HL-60 (cell line): Measurements from ENCODE around the gene DIS3L2.

Source experiments
- DNase-seq, 2 experiments: peaks; one replicate each; pipeline ENCODE4 v3.0.0-alpha.2; 2010 to 2020; ENCODE audit warnings: low read depth in 1 of 2, low spot score in 1 of 2
- H3K27ac ChIP-seq: fragments of 250-450 bp; sonication (Bioruptor Pico); replicated peaks from 2 replicates; pipeline ENCODE4 v1.5.1; 2020; ENCODE audit warnings: mild to moderate bottlenecking, moderate library complexity
- H3K27me3 ChIP-seq: fragments of 250-450 bp; sonication (Bioruptor Pico); 2 replicates; pipeline ENCODE4 v1.5.1; 2021; ENCODE audit warnings: mild to moderate bottlenecking, moderate library complexity; ENCODE audit not compliant: insufficient read depth, poor library complexity, severe bottlenecking
- H3K4me3 ChIP-seq: replicated peaks from 2 replicates; pipeline ENCODE4 v1.5.1; 2011; ENCODE audit warnings: mild to moderate bottlenecking, control low read depth, low read length; ENCODE audit not compliant: insufficient read depth
- CTCF ChIP-seq: IDR thresholded peaks from one replicate; pipeline ENCODE4 v1.5.1; 2011; ENCODE audit warnings: low read length, control low read depth, inconsistent platforms; ENCODE audit not compliant: insufficient read depth
- GABPA ChIP-seq: IDR thresholded peaks from 2 replicates; pipeline ENCODE4 v1.6.1; 2012; ENCODE audit warnings: low read depth
- POLR2AphosphoS5 ChIP-seq: IDR thresholded peaks from 2 replicates; pipeline ENCODE4 v1.6.1; 2012; ENCODE audit warnings: low read depth
- REST ChIP-seq: IDR thresholded peaks from 2 replicates; pipeline ENCODE4 v1.6.1; 2012; ENCODE audit warnings: low read depth; ENCODE audit not compliant: insufficient replicate concordance
- SPI1 ChIP-seq: IDR thresholded peaks from 2 replicates; pipeline ENCODE4 v1.6.1; 2012; ENCODE audit warnings: low read depth, mild to moderate bottlenecking, borderline replicate concordance

DIS3L2 gene

GRCh38 chr2:232290668-232291067 lies 329.2 kb downstream of the DIS3L2 start:
- H3K27me3 ChIP-seq, result no peaks in the 10 kb centered on the region
- no peak overlapping the region for H3K4me3 ChIP-seq
- H3K27ac ChIP-seq, result no peak overlapping the region
- no peak for DNase-seq
- no peak for TF ChIP-seq CTCF
- no peak for TF ChIP-seq REST
- no peak for TF ChIP-seq POLR2AphosphoS5
- no peak for TF ChIP-seq SPI1

GRCh38 chr2:232291343-232291742 lies 329.8 kb downstream of the DIS3L2 start:
- H3K27me3 ChIP-seq, result no peaks in the 10 kb centered on the region
- no peak overlapping the region for H3K27ac ChIP-seq
- TF ChIP-seq SPI1 (no peak), REST (no peak), GABPA (no peak), POLR2AphosphoS5 (no peak), CTCF (no peak)
- DNase-seq, result no peak
- no peak overlapping the region for H3K4me3 ChIP-seq

- Histone ChIP-seq H3K27ac (no peak overlapping the region), H3K4me3 (no peak overlapping the region), H3K27me3 (no peaks in the 10 kb centered on the region)
- TF ChIP-seq POLR2AphosphoS5 (no peak), SPI1 (peak; percentile 73), GABPA (no peak), CTCF (peak; percentile 87), REST (no peak)
- DNase-seq, result peak; percentile 35 to 74
These were observed 331.1 kb downstream of the DIS3L2 start for GRCh38 chr2:232292395-232293154.
